ENCODE data around the gene SEPTIN5. TPM values are rescaled to one million over a fixed set of nuclear protein-coding genes. Genes with fewer than 3 reads are reported as not detected.

The SEPTIN5 gene
- total and polyA plus RNA-seq, 2 experiments from 2014 or later: 4.3 to 17.2 TPM

GRCh38 chr22:19737846-19738663 is 23.8 kb downstream of the SEPTIN5 start:
- H3K36me3 ChIP-seq (ENCODE audit: insufficient read depth): no peaks in the 10 kb centered on the region
- H3K27me3 Mint-ChIP-seq (ENCODE audit: insufficient read depth, low read depth, poor library complexity): peaks cover 6% of the 10 kb centered on the region
- H3K4me2 ChIP-seq: no peak overlapping the region
- DNase-seq (ENCODE audit: low spot score): no peak
- no peaks in the 10 kb centered on the region for H3K9me3 Mint-ChIP-seq
- H3K36me3 Mint-ChIP-seq (ENCODE audit: low read depth): no peaks in the 10 kb centered on the region
- H3K27me3 ChIP-seq (ENCODE audit: insufficient read depth): no peaks in the 10 kb centered on the region
- no peak overlapping the region for H3K4me3 ChIP-seq
- no peaks in the 10 kb centered on the region for H4K20me1 ChIP-seq (replicated peaks; ENCODE audit: insufficient read depth)
- TF ChIP-seq NANOG (IDR thresholded peaks at IDR 0.05; ENCODE audit: borderline replicate concordance) (no peak), POLR2AphosphoS5 (IDR thresholded peaks at IDR 0.05; ENCODE audit: low read depth) (no peak), ZNF462 (CRISPR knock-in tag; IDR thresholded peaks at IDR 0.05) (no peak), ZNF331 (CRISPR knock-in tag; IDR thresholded peaks at IDR 0.05; ENCODE audit: low read depth) (no peak), EZH2phosphoT487 (IDR thresholded peaks at IDR 0.05; ENCODE audit: unreplicated experiment) (no peak), EZH2 (IDR thresholded peaks at IDR 0.05; ENCODE audit: low read depth, unreplicated experiment) (no peak), CTCF (conservative IDR thresholded peaks at IDR 0.05; ENCODE audit: low read depth in 2 of 2) (no peak), STAT1 (IDR thresholded peaks at IDR 0.05; ENCODE audit: unreplicated experiment) (no peak), ZNF114 (CRISPR knock-in tag; IDR thresholded peaks at IDR 0.05) (no peak), JUNB (IDR thresholded peaks at IDR 0.05; ENCODE audit: unreplicated experiment) (no peak)
- TF ChIP-seq, protein P1, sequence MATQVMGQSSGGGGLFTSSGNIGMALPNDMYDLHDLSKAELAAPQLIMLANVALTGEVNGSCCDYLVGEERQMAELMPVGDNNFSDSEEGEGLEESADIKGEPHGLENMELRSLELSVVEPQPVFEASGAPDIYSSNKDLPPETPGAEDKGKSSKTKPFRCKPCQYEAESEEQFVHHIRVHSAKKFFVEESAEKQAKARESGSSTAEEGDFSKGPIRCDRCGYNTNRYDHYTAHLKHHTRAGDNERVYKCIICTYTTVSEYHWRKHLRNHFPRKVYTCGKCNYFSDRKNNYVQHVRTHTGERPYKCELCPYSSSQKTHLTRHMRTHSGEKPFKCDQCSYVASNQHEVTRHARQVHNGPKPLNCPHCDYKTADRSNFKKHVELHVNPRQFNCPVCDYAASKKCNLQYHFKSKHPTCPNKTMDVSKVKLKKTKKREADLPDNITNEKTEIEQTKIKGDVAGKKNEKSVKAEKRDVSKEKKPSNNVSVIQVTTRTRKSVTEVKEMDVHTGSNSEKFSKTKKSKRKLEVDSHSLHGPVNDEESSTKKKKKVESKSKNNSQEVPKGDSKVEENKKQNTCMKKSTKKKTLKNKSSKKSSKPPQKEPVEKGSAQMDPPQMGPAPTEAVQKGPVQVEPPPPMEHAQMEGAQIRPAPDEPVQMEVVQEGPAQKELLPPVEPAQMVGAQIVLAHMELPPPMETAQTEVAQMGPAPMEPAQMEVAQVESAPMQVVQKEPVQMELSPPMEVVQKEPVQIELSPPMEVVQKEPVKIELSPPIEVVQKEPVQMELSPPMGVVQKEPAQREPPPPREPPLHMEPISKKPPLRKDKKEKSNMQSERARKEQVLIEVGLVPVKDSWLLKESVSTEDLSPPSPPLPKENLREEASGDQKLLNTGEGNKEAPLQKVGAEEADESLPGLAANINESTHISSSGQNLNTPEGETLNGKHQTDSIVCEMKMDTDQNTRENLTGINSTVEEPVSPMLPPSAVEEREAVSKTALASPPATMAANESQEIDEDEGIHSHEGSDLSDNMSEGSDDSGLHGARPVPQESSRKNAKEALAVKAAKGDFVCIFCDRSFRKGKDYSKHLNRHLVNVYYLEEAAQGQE (IDR thresholded peaks at IDR 0.05; ENCODE audit: unreplicated experiment): no peak
- TF ChIP-seq, protein P2, sequence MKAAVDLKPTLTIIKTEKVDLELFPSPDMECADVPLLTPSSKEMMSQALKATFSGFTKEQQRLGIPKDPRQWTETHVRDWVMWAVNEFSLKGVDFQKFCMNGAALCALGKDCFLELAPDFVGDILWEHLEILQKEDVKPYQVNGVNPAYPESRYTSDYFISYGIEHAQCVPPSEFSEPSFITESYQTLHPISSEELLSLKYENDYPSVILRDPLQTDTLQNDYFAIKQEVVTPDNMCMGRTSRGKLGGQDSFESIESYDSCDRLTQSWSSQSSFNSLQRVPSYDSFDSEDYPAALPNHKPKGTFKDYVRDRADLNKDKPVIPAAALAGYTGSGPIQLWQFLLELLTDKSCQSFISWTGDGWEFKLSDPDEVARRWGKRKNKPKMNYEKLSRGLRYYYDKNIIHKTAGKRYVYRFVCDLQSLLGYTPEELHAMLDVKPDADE (IDR thresholded peaks at IDR 0.05): no peak
- no peak overlapping the region for H3K4me3 Mint-ChIP-seq
- no peaks in the 10 kb centered on the region for H3K79me2 ChIP-seq (replicated peaks; ENCODE audit: insufficient read depth)
- no peaks in the 10 kb centered on the region for H3K9me2 ChIP-seq (ENCODE audit: insufficient read depth)
- peaks cover 6% of the 10 kb centered on the region for H3K4me1 Mint-ChIP-seq
- H2AFZ ChIP-seq: no peak overlapping the region
- ATAC-seq: no peak
- no peaks in the 10 kb centered on the region for H3K4me1 ChIP-seq (ENCODE audit: insufficient read depth)
- no peak overlapping the region for H3K27ac Mint-ChIP-seq
- H3K27ac ChIP-seq (ENCODE audit: low read depth): no peak overlapping the region
- no peaks in the 10 kb centered on the region for H3F3A ChIP-seq (replicated peaks; ENCODE audit: low read depth)
